DND-41 (cell line): Measurements from ENCODE around the gene HABP4.

Source experiments
- CTCF ChIP-seq: IDR thresholded peaks from 2 replicates; pipeline ENCODE4 v1.5.1; 2012; ENCODE audit warnings: borderline replicate concordance, low read length, moderate library complexity, mild to moderate bottlenecking; ENCODE audit not compliant: poor library complexity, severe bottlenecking; ENCODE audit errors: extremely low read depth
- EZH2 ChIP-seq: IDR thresholded peaks from 3 replicates; pipeline ENCODE4 v1.6.1; 2012; ENCODE audit warnings: borderline replicate concordance, low read depth, mild to moderate bottlenecking, moderate library complexity, low read length, inconsistent platforms; ENCODE audit not compliant: severe bottlenecking

- TF ChIP-seq EZH2 (no peak), CTCF (no peak)
Measured at GRCh38 chr9:96495341-96495740, 45.4 kb downstream of the HABP4 start.
